Thoracic aorta (tissue), 2 donors: ENCODE results near the gene MVB12B. TPM values are rescaled to one million over a fixed set of nuclear protein-coding genes. Genes with fewer than 3 reads are reported as not detected.

Experiments used
- ATAC-seq: fragments of 150-250 bp; one replicate; pipeline ENCODE4 v1.8.0; 2017; ENCODE audit warnings: low read depth; ENCODE audit not compliant: insufficient number of reproducible peaks, low FRiP score
- DNase-seq: peaks from one replicate; pipeline ENCODE4 v3.0.0-alpha.2; 2020; ENCODE audit warnings: low spot score
- H3K27ac ChIP-seq, 2 donors: fragments of 200-600 bp; sonication (generic); 1 replicate in 1 of 2; 2 replicates in 1 of 2; pipeline ENCODE4 v1.5.1; 2016; ENCODE audit warnings: mild to moderate bottlenecking in 2 of 2, moderate library complexity in 2 of 2
- H3K27me3 ChIP-seq: fragments of 200-600 bp; sonication (generic); replicated peaks from 2 replicates; pipeline ENCODE4 v1.6.0; 2016; ENCODE audit warnings: mild to moderate bottlenecking; ENCODE audit not compliant: insufficient read depth
- H3K36me3 ChIP-seq: fragments of 200-600 bp; sonication (generic); one replicate; pipeline ENCODE4 v1.5.1; 2016
- H3K4me1 ChIP-seq, 2 donors: fragments of 200-600 bp; sonication (generic); 1 replicate in 1 of 2; 2 replicates in 1 of 2; pipeline versions ENCODE4 v1.5.1 to v1.6.0; 2016; ENCODE audit warnings: low read depth in 2 of 2, mild to moderate bottlenecking in 1 of 2; ENCODE audit not compliant: control insufficient read depth in 1 of 2
- H3K4me3 ChIP-seq: fragments of 200-600 bp; sonication (generic); 2 replicates; pipeline ENCODE4 v1.5.1; 2016; ENCODE audit warnings: mild to moderate bottlenecking
- H3K9me3 ChIP-seq: fragments of 200-600 bp; sonication (generic); 2 replicates; pipeline ENCODE4 v1.5.1; 2016
- CTCF ChIP-seq: fragments of 200-600 bp; sonication (generic); IDR thresholded peaks from one replicate; pipeline ENCODE4 v1.5.1; 2019; ENCODE audit warnings: antibody characterized with exemption
- total RNA-seq, 2 donors: library from RNA; depleted of rRNA; stranded (reverse); fragments of >200 nt; gene quantifications; one replicate each; pipeline versions ENCODE4 v1.1.0 to v1.2.3, GENCODE V29; 2016

MVB12B gene
- total RNA-seq, 2 donors from 2014 or later, result 18.4 to 21.7 TPM

- no peaks in the 10 kb centered on the region for H3K4me1 ChIP-seq
- DNase-seq (no peak), ATAC-seq (no peak)
- TF ChIP-seq CTCF, result no peak
- no peaks in the 10 kb centered on the region for H3K36me3 ChIP-seq
- H3K4me3 ChIP-seq, result no peak overlapping the region
- H3K9me3 ChIP-seq, result peaks cover 6% of the 10 kb centered on the region
- H3K27me3 ChIP-seq, result no peaks in the 10 kb centered on the region
- no peak overlapping the region for H3K27ac ChIP-seq
These were observed 6.3 kb upstream of the MVB12B start for GRCh38 chr9:126320158-126320922.

GRCh38 chr9:126321742-126322141 is 4.9 kb upstream of the MVB12B start:
- TF ChIP-seq CTCF, result no peak

GRCh38 chr9:126325821-126326220 is 808 bp upstream of the MVB12B start:
- H3K4me1 ChIP-seq, result peaks cover 8 to 16% of the 10 kb centered on the region in 2 donors
- H3K9me3 ChIP-seq, result peaks cover 6% of the 10 kb centered on the region
- ATAC-seq (no peak), DNase-seq (no peak)
- H3K27me3 ChIP-seq, result no peaks in the 10 kb centered on the region
- no peaks in the 10 kb centered on the region for H3K36me3 ChIP-seq
- H3K27ac ChIP-seq, result peak overlapping the region; percentile 75 to 77
- TF ChIP-seq CTCF, result no peak
- H3K4me3 ChIP-seq, result peak overlapping the region; percentile 84

More at GRCh38 chr9:126321742-126322141, 4.9 kb upstream of the MVB12B start:
- DNase-seq (no peak), ATAC-seq (no peak)
- no peak overlapping the region for H3K27ac ChIP-seq
- no peaks in the 10 kb centered on the region for H3K27me3 ChIP-seq
- H3K9me3 ChIP-seq, result peaks cover 6% of the 10 kb centered on the region
- H3K4me1 ChIP-seq, result peaks cover 0 to 6% of the 10 kb centered on the region in 2 donors
- H3K36me3 ChIP-seq, result no peaks in the 10 kb centered on the region
- H3K4me3 ChIP-seq, result no peak overlapping the region

GRCh38 chr9:126327006-126327713 is 531 bp downstream of the MVB12B start:
- Histone ChIP-seq H3K4me1 (peaks cover 8 to 16% of the 10 kb centered on the region in 2 donors), H3K27ac (peak overlapping the region; percentile 14 to 26), H3K4me3 (peak overlapping the region; percentile 76), H3K9me3 (peaks cover 6% of the 10 kb centered on the region), H3K27me3 (no peaks in the 10 kb centered on the region), H3K36me3 (no peaks in the 10 kb centered on the region)
- TF ChIP-seq CTCF, result no peak
- DNase-seq, result no peak
- ATAC-seq, result peak; percentile 51

- Histone ChIP-seq H3K4me3 (peak overlapping the region; percentile 76), H3K27me3 (no peaks in the 10 kb centered on the region), H3K4me1 (peaks cover 8 to 16% of the 10 kb centered on the region in 2 donors), H3K9me3 (peaks cover 6% of the 10 kb centered on the region), H3K36me3 (no peaks in the 10 kb centered on the region), H3K27ac (peak overlapping the region; percentile 14 to 26)
- no peak for ATAC-seq
- no peak for TF ChIP-seq CTCF
- DNase-seq, result no peak
These were observed 1.1 kb downstream of the MVB12B start for GRCh38 chr9:126327714-126328185.
